ENCODE data around the gene BLOC1S3.

The BLOC1S3 gene

DNA sequence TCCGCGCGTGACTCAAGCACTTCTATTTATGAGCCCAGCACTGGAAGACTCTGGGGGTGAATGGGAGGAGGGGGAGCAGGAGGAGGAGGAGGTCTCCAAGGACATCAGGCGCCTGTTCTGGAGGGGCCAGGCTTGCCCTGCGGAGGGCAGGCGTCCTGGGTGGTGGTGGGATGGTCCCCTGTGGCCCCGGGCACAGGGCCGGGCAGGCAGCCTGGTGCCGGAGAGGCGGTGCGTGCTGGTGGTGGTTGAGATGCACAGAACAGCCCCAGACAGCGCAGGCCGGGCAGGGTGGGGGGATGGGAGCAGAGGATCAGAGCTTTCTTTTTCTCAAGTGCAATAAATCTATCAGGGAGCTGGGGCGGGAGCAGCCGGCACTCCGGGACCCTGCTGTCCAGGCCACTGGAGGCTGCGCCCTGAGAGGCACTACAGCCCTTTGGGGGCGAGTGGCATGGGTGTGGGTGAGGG is 31.8 kb upstream of the BLOC1S3 start:
- no peak for DNase-seq

DNA sequence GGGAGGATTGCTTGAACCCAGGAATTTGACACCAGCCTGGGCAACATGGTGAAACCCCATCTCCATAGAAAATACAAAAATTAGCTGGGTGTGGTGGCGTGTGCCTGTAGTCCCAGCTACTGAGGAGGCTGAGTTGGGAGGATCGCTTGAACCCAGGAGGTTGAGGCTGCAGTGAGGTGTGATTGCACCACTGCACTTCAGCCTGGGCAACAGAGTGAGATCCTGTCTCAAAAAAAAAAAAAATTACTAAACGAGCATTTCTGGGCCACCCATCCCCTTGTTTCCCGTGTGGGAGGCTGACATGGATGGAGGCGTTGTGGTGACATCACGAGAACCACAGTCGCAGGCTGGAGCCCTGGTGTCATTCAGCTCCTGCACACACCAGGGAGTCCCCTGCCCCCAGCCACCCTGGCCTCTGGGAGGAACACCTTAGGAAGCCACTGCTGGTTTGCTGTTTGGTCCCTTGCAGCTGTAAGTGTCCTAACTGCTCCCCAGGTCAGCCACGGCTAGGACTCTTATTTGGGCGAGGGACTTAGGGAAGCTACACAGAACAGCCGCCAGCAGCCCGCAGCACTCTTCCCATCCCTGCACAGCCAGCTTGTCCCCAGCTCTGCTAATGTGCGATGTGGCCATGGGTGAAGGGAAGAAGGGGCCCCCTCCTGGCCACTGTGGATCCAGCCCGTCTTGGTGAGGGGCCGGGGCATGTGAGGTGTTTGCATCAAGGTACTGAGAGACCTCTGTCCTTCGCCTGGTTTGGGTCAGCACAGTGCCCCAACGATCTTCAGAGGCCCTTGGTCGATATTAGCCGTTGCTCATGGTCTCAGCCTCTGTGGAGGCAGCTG is 30.5 kb upstream of the BLOC1S3 start:
- no peak for DNase-seq

DNA sequence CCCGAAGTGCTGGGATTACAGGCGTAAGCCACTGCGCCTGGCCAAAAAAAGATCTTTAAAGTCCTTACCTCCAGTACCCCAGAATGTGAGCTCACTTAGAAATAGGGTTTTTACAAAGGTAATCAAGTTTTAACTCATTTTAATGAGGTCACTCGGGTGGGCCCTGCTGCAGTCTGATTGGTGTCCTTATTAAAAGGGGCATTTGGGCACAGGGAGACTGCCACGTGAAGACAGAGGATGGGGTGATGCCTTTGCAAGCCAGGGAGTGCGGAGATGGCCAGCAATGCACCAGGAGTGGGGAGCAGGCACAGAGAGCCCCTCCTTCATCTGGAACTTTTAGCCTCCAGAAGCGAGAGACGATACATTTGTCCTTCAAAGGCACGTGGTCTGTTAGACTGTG is 29.5 kb upstream of the BLOC1S3 start:
- DNase-seq = no peak

DNA sequence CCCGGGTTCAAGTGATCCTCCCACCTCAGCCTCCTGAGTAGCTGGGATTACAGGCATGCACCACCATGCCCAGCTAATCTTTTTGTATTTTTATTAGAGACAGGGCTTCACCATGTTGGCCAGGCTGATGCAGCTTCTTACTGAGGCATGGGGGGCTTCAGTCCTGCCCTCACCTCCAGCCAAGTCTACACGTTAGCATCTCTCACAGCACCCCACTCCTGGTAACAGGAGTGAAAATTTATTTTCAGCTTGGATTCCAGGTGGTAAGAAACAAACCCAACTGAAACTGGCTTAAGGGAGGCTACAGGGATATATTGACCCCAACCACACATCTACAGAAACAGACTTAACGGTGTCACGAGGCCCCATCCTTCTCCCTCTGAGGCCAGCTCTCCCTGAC is 28.4 kb upstream of the BLOC1S3 start:
- no peak for DNase-seq

GRCh38 chr19:45150751-45151281 is 27.8 kb upstream of the BLOC1S3 start:
- DNase-seq = no peak

GRCh38 chr19:45151320-45151719 is 27.3 kb upstream of the BLOC1S3 start:
- no peak for DNase-seq

GRCh38 chr19:45151821-45152503 is 26.6 kb upstream of the BLOC1S3 start:
- DNase-seq = no peak

DNA sequence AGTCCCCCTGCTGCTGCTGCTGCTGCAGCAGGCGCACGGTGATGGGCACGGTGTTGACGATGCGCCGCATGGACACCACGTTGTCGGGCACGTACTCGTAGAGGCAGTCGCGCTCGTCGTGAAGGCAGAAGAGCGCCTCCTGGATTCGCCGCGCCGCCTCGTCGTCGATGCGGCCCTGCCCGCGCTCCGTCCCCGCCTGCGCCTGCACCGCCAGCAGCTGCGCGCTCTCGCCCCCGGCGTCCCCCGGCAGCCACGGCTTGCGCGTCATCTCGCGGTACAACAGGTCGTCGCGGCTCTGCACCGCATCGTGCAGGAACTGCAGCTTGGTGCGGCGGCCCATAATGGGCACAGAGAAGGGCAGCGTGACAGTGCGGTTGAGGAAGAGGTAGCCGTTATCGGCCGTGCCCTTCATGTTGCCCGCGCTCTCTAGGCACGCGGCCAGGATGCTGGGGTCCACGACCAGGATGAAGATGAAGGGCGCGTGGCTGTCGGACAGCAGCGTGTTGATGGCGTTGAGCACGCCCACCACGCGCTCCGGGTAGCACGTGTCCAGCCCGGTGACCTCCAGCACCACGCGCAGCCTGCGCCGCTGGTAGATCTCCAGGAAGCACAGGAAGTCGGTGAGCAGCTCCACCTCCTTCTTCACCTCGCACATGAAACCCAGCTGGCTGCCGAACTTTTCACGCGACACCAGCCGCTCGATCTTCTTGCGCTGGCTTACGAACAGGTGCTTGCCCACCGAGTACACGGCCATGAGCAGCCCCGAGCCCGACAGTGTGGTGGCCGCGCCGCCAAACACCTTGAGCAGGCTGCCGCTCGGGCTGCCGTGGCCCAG is 25.9 kb upstream of the BLOC1S3 start:
- peak; percentile 87 for DNase-seq

DNA sequence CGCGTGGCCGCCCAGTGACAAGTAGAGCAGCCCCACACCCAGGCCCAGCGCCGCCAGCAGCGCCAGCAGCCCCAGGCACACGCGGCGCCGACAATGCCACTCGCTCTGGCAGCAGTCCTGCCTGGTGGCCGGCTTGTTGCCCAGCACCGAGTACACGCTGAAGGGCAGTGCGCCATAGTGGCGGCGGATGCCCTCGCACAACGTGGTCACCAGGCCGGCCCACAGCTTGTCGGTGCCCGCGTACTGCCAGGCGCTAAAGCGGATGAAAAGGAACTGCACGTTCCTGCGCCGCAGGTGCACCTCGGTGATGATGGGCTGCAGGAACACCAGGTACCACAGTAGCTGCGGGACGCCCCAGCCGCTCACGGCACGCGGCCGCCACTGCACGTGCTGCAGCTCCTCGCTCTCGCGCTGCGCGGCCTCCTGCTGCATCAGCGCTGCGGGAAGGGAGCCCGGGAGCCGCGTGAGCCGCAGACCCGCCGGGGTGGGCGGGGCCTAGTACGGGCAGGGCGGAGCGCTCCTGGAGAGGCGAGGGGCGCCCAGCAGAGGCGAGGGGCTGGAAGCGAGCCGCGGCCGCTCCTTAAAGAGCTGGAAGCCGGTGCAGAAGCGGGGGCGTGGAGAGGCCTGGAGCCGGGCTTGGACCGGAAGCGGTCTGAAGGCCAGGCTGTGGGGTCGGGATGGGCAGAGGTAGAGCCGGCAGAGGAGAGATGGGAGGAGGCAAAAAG is 25.1 kb upstream of the BLOC1S3 start:
- no peak for DNase-seq

DNA sequence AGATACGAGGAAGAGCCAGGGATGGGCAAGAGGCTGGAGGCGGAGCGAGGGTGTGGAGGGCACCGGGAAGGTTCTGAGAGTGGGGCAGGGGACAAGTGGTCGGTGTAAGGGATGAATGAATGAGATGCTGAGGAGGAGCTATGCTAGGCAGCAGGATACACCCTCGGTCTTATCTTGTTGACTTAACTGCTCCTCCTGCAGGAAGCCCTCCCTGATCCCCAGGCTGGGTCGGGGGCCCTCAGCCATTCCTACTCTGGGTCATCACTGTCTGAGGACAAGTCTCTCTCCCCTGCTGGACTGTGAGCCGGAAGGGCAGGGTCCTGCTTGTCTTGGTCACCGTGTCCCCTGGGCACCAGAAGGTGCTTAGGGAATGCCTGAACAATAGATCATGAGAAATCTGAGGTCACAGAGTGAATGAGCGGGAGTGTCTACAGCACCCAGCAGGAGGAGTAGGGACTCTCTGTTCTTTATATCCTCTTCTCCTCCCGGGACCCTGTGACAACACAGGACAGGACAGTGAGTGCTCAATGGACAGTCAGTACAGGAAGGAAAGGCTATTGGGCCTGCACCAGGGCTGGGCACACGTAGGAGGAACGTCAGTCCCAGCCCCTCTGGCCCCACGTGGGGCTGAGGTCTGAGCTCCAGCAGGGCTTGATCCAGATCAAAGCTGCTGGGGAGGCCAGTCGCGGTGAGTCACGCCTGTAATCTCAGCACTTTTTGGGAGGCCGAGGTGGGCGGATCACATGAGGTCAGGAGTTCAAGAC is 24.3 kb upstream of the BLOC1S3 start:
- DNase-seq = no peak

- DNase-seq = no peak
Measured at GRCh38 chr19:45156011-45156630, 22.5 kb upstream of the BLOC1S3 start.

DNA sequence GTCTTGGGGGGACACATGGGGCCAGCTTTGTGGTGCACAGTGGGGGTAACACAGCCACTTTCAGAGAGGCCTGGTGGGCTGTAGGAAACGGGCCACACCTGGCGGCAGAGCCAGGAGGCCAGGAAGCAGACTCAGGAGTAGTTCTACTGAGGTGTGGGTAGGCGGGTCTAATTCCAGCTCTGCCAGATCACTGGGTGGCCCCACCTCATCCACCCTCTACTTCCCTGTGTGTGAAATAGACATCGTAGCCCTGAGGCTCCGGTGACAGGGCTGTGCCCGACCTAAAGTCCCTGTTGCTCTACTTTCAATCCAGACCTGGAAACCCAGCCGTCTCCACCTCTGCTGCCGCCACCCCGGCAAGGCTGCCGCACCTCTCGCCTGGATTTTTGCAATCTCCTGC is 21.8 kb upstream of the BLOC1S3 start:
- DNase-seq = no peak

- DNase-seq = no peak
Measured at GRCh38 chr19:45158503-45159209, 19.9 kb upstream of the BLOC1S3 start.

DNA sequence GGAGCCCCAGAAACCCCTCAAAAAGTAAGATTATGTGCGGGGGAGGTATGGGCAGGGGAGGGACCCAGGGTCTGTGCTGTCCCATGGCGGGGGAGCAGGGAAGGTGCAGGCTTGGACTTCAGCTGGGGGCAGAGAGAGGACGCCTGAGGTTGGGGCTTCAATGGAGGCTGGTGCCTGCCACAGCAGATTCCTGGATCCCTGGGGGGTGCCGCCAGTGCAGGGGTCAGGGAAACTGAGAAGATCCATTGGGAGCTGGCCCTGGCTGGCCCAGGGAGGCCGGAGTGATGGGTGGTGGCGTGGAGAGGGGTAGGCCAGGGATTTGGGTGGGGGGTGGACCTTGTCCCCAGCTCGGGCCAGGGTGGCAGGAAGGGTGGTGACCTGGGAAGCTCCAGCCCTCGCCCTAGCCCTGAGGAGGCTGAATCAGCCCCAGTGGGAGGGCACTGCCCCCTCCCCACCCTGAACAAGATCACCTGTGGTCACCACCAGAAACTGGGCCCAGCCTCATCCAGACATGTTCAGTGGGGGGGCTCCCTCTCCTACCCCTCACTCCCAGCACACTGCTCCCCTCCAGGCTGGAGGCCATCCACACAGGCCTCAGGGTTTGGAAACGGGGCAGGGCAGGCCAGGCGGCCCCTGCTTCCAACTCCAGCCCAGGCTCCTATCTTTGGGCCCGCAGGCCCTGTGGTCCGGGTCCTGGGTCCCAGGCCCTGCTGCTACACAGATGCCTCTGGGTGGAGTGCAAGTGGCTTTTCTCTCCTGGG is 19.2 kb upstream of the BLOC1S3 start:
- DNase-seq = no peak

GRCh38 chr19:45159971-45160324 is 18.6 kb upstream of the BLOC1S3 start:
- DNase-seq = no peak

DNA sequence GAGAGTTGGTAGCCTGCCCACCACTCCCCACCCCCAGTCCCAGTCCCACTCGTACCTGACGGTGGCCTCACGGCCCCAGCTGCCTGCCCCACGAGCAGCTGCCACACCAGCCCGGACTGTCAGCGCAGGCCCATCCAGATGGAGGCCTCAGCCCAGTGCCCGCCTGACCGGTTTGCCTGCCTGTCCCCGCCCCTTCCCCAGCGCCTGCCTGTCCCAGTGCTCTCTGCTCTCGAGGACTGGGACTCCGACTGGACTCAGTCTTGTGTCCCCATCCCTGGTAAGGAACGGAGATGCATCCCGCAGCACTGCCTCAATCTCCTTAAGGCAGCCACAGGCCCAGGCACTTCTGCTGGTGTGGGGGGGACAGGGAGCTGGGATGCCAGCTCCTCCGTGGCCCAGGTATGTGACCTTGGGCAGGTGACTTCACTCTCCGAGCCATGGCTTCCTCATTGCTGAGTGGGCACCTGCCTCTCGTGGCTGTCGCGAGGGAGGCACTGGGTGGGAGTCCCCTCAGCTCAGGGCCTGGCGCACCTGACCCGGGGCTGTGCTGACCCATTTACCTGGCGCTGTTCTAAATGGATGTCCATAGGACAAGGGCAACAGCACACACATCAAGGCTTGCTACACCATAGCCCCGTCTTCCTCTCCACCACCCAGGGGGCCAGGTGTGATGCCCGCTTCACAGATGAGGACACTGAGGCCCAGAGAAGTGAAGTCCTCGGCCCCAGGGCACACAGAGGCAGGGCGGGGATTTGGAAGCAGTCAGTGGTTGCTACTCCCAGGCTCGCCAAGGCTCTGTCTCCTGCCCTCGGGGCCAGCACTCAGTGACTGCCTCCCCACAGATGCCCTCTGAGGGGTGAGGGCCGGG is 17.5 kb upstream of the BLOC1S3 start, which contains the start of gene NKPD1:
Gene NKPD1, minus strand, starts transcription at position 113 of the 868 bp plus-strand sequence. CDS start 832 bp downstream, outside the sequence.
- DNase-seq = no peak

DNA sequence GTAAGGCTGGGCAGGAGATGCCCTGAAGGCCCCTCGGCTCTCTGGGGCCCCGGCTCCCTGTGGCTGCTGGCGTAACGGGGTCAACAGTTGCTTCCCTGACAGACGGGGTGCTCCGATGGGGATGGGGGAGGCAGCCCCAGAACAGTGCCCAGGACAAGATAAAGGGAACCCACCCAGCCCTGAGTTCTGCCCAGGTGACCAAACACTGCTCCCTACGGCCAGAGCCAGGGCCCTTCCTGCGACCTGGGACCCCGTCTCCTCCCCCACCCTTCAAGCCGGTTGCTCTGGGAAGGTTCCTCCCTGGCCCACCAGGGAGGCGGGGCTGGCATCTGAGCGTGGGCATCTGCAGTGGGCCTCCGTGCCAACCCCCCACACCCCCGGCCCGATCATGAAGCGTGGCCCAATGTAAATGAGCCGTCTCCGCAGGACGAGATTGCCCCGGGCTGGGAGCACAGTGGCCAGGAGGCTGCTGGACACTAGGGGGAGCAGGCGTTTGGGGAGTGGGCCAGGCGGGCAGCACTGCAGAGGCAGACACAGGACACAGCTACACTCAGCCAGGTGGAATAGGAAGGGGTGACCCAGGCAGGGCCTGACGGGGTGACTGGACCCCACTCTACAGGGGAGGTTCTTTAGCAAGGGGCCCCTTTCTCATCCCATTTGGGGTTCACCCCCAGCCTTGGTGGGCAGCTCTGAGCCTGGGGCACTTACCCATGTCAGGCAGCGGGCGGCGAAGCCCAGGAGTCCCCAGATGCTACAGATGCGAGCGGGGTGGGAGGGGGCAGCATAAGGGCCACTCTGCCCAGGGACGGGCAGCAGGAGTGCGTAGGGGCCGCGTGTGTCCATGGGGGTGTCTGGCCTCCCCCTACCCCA is 16.6 kb upstream of the BLOC1S3 start:
- peak; percentile 63 for DNase-seq

Data from retina (tissue), 1 donor.